GM15510 (cell line): ENCODE data around the gene EFCAB6.

Experiments
- POLR2A ChIP-seq: IDR thresholded peaks from 3 replicates; pipeline ENCODE4 v1.6.1; 2011; ENCODE audit warnings: borderline replicate concordance; ENCODE audit not compliant: insufficient read length; ENCODE audit errors: extremely low read depth

EFCAB6 gene

DNA sequence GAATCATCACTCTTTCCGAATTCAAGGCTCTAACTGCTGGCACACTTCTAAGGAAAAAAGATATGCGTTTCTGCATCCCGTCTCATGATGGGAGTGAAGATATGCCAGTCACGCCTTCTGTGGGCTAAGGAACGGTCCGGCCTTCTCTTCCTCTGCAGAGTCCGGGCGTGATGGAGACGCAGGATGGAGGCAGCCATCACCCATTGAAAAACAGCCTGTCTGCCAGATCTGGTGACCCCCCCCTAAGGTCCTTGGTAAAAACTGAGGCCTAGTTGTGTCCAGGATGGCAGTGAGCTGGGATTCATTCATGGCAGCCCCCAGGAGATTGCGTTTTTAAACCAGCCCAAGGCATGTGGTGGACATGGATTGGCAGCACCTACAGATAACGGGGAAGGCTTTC, 6.9 kb upstream of the EFCAB6 start:
- TF ChIP-seq POLR2A, result no peak

DNA sequence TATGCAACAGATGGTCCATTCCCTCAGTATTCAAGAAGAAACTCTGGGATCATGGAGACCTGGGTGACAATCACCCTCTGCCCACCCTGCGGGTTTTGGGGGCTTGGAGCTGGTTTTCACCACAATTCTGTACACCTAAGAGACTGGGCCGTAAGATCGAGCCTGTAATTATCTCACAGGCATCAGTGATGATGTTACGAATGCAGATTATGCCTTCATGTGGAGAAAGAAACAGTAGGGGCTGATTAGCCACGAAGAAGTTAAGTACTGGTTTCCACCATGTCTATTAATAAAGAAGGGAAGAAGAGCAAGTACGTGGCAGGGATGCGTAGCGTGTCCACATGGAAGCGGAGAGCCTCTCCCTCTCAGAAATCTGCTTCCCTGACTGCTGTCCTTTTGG, 5.3 kb upstream of the EFCAB6 start:
- TF ChIP-seq POLR2A, result no peak

DNA sequence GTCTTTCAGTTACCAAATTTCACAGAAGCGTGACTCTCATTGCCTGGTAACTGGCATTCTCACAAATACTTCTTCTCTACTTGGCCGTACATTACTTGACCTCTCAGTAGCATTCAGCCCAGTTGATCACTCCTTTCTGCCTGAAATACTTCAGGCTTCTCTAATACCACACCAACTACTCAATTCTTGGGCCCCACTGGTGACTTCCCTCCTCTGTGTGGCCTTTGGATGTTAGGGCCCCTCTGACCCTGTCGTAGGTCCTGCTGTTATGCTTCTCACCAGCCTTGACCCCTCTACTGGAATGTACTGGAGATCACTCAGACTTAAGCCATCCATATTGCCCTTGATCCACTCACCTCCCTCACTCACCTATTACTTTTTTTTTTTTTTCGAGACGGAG, 2.2 kb upstream of the EFCAB6 start:
- no peak for TF ChIP-seq POLR2A

DNA sequence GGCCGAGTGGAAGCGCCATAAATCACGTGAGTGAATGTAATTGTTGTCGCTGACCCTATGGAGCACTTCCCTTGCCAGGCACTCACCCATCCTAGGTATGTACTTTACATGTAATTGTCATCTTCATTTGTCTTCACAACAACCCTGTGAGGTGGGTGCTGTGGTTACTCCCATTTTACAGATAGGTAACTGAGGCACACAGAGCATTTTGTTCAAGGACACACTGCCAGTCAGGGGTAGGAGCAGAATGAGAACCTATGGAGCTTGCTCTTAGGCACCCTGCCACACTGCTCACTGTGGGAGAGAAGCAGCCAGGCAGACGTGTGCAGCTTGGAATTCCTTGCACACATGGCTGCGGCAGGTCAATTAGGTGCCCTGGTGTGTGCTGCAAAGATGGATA, 785 bp upstream of the EFCAB6 start:
- TF ChIP-seq POLR2A, result no peak

DNA sequence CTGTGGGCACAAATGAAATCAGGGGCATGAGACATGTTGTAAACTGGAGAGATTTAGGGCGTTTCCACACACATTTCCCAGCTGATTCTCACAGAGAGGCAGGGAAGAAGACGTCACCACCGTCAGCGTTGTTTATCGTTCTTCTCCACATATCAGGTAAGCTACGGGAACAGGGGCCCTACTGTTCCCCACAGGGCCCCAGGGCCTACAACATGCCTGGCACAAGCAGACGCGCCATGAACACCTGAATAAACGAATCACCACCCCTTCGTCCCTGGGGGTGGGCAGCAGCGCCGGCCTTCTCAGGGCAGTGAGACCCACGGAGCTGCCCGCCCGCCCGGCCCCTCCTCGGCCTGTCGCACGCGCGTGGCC, 342 bp downstream of the EFCAB6 start:
- no peak for TF ChIP-seq POLR2A

DNA sequence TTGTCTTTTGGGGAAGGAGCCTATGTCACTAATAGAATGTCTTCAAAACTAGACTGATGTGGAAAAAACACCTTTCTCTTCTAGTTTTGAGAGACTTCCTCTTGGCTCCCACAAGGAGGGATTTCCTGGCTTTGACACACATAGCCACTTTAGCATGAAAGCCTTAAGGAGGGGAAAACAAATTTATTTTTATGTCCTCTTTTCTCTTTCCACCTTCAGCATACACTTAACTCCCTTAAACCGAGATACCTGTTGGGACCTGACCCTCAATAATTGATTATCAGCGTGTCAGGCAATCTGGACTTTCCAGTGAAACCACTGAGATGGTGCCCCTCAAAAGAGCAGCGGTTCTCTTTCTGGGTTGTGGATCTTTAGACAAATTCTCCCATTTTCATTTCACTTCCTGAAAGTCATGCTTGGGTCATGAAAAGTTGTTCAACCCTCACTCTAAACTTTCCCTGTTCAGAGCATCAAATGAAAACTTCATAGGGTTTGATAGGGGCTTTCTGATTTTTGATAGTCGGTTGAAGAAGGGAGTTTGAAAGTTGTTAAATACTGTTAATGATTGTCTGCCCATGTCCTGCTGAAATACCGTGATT, 9.1 kb downstream of the EFCAB6 start:
- TF ChIP-seq POLR2A, result no peak

DNA sequence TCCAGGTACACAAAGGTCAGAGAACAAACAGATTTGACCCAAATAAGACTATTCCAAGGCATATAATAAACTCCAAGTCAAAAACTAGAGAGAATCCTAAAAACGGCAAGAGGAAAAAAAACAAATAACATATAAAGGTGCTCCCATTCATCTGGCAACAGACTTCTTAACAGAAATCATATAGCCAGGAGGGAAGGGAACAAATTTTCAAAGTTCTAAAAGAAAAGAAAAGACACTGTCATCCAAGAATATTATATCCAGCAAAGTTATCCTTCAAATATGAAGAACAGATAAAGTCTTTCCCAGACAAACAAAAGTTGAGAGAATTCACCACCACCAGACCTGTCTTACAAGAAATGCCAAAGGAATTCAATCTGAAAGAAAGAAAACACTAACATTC, 11.1 kb downstream of the EFCAB6 start:
- no peak for TF ChIP-seq POLR2A

DNA sequence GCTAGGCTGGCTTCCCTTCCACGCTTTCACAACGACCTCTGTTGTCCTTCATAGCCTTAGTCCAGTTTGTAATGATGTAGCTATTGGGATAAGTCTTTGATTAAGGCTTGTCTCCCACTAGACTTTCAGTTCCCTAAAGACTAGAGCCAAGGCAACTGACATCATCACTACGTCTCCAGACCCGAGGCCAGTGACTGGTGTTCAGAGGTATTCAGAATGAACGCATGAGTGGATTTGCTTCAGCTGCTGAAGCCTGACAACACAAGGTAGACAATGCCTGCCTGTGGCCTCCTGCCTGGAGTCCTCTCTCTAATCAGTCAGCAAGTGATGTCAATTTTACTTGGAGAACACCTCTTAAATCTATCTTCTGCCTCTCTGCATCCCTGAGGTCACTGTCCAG, 13.6 kb downstream of the EFCAB6 start:
- TF ChIP-seq POLR2A, result no peak

DNA sequence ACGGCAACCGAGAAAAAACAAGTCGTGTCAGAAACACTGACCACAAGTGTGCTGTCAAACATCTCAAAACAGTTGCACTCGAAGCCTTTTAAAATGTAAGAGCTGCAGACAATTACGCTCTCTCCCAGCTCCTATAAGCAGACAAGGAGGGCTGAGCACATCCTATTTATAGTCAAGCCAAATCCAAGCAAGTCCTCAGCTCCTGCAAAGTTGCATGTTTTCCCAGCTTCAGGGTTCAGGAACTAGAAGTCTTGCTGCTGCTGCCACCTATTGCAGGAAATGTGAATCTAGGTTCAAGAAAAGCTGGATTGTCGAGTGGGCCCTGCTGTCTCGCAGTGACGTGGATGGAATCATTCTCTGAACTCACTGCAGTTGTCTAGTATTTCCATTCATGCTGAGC, 15.5 kb downstream of the EFCAB6 start:
- no peak for TF ChIP-seq POLR2A

DNA sequence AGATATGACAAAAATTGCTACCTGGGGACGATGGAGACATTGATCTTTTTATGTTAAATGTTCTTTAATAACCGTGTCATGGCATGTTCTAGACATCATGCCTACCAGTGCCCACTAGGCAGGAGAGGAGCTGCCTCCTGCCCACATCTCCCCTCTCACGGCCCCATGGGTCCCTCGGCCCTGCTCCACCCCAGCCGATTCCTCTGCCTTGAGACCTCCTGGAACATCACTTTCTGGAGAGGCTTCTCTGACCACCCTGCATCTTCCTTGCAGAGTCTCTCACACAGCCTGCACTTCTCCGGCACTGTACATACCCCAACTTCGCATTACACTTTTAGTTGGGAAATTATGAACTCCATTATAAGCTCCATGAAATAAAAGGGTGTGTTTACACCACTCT, 16.8 kb downstream of the EFCAB6 start:
- no peak for TF ChIP-seq POLR2A

DNA sequence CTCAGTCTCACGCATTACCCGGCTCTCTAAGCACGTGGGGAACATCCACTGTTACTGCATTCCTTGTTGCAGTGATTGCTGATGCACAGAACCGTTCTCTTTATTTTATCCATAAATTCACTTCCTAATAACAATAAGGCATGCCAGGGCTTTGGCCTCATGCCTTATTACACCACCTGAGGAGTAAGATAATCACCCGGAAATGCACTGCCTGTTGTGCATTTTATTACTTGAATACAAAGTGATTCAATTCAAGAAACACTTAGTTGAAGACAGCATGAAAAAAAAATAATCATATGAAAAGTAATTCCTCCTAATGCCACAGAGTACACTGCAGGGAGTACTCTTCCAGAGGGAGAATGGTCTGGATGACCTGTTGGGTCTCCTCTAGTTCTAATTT, 19.2 kb downstream of the EFCAB6 start:
- TF ChIP-seq POLR2A, result no peak

DNA sequence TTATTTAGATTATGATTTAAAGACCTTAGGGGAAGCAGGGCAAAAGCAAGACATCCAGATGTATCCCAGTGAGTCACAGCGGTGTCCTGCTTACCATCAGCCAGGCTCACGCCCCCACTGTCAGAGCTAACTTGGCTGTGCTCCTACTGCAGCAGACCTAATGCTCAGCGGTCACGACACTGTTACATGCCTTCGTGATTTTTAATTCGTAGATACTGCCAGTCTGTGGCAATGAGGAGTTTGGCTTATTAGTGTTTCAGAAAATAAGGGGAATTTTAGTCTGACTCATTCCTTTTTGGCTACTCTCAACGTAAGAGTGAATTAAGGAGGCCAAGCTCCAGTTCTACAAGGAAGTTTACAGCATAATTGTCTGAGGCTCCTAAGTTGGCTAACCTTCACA, 22.7 kb downstream of the EFCAB6 start:
- TF ChIP-seq POLR2A, result no peak

DNA sequence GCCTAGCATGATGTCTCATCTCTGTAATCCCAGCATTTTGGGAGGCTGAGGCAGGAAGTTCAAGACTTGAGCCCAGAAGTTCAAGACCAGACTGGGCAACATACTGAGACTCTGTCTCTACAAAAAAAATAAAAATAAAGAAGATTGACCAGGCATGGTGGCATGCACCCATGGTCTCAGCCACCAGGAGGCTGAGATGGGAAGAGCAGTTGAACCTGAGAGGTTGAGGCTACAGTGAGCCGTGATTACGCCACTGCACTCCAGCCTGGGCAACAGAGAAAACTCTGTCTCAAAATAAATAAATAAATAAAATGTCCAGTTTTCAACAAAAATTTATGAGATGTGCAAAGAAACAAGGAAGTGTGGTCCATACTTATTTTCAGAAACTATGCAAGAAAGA, 28.3 kb downstream of the EFCAB6 start:
- no peak for TF ChIP-seq POLR2A

DNA sequence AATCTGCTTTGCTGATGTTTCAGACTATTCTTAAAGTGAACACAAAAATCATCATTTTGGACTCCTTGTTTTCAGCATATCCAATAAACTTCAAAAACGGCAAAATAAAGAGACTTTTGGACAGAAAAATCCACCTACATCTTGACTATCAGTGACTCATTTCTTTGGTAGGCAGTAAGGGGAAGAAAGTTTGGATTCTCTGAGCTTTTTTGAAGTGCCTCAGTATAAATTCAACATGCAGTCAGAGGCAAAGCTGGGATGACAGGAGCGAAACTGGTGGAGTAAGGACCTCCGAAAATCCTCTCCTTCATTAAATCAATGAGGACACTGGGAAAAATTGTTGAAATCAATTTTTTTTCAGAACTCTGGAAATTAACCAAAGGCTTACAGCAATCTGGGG, 29.7 kb downstream of the EFCAB6 start:
- no peak for TF ChIP-seq POLR2A

DNA sequence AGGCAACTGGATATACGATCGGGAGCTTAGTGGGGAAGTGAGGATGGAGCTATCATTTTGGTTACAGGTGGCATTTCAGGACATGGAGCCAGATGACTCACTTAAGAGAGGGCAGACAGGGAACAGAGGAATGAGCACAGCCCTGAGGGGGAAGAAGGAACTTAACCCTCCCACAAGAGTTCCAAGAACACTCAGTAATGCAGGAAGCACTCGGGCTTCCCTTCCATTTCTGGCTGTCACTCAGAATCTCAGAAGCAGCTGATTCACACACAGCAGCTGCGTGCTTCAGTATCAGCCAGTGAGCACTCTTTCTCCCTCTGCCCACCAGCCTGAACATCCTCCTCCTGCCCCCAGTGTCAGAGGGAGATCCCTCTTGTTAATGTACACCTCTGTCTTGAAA, 34.8 kb downstream of the EFCAB6 start:
- no peak for TF ChIP-seq POLR2A

DNA sequence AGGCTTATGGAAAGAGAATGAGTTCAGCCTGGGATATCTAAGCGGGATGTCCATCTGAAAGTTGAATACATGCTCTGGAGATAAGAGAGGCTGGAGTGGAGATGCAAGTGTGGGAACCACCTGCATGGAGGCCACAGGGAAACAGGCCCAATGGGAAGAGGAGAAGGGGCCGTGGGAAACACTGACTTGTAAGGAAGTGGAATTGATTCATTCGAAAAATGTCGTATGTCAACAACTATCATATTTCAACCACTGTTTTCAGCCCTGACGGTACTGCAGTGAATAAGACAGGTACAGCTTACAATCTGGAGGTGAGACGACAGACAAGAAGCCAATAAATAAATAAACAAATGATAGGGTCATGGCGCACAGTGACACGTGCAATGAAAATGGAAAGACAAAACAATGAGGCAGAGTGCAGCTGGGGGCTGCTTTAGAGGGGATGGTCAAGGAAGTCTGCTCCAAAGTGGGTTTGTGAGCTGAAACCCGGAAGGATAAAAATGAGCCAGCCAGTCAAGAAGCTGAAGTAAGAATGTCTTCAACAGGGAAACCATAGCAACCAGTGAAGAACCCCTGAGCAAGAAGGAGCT, 35.9 kb downstream of the EFCAB6 start:
- no peak for TF ChIP-seq POLR2A
